H9 (cell line): ENCODE data around the gene EIF2B5. TPM values are rescaled to one million over a fixed set of nuclear protein-coding genes. Genes with fewer than 3 reads are reported as not detected.
A peak's percentile ranks its signal among the peaks of the same experiment; 100 is the strongest.

Experiments used
- DNase-seq: peaks from one replicate; pipeline ENCODE4 v3.0.0-alpha.2; 2017
- H2AFZ ChIP-seq: one replicate; pipeline ENCODE4 v1.6.1; 2013; ENCODE audit warnings: mild to moderate bottlenecking, low read length, control low read depth, moderate library complexity
- H2AK5ac ChIP-seq: 2 replicates; pipeline ENCODE4 v1.6.1; 2013; ENCODE audit warnings: low read length, control low read depth, mixed read lengths; ENCODE audit not compliant: insufficient read length
- H2BK120ac ChIP-seq: one replicate; pipeline ENCODE4 v1.6.1; 2013; ENCODE audit warnings: low read depth, mild to moderate bottlenecking, low read length, control low read depth, inconsistent platforms; ENCODE audit not compliant: poor library complexity, severe bottlenecking
- H2BK12ac ChIP-seq: 2 replicates; pipeline ENCODE4 v1.6.1; 2013; ENCODE audit warnings: low read length, control low read depth, mixed read lengths, low read depth; ENCODE audit not compliant: insufficient read length
- H2BK15ac ChIP-seq: 2 replicates; pipeline ENCODE4 v1.6.1; 2013; ENCODE audit warnings: low read depth, low read length, control low read depth
- H2BK20ac ChIP-seq: one replicate; pipeline ENCODE4 v1.6.1; 2013; ENCODE audit warnings: low read depth, mild to moderate bottlenecking, low read length, control low read depth, inconsistent platforms; ENCODE audit not compliant: poor library complexity, severe bottlenecking
- H2BK5ac ChIP-seq: 2 replicates; pipeline ENCODE4 v1.6.1; 2013; ENCODE audit warnings: low read length, control low read depth, mixed read lengths; ENCODE audit not compliant: insufficient read length
- H3K14ac ChIP-seq: 2 replicates; pipeline ENCODE4 v1.6.1; 2013; ENCODE audit warnings: low read length, control low read depth; ENCODE audit not compliant: insufficient read depth
- H3K18ac ChIP-seq: 2 replicates; pipeline ENCODE4 v1.6.1; 2013; ENCODE audit warnings: low read depth, mild to moderate bottlenecking, mixed read lengths, low read length, control low read depth; ENCODE audit not compliant: insufficient read length
- H3K23ac ChIP-seq: 2 replicates; pipeline ENCODE4 v1.6.1; 2013; ENCODE audit warnings: low read length, control low read depth, mixed read lengths, low read depth; ENCODE audit not compliant: insufficient read length
- H3K23me2 ChIP-seq: 2 replicates; pipeline ENCODE4 v1.6.1; 2013; ENCODE audit warnings: low read depth, mild to moderate bottlenecking, mixed read lengths, low read length, control low read depth; ENCODE audit not compliant: insufficient read length, poor library complexity, severe bottlenecking
- H3K27ac ChIP-seq: 2 replicates; pipeline ENCODE4 v1.5.1; 2013; ENCODE audit warnings: low read length, control low read depth, mixed read lengths, low read depth; ENCODE audit not compliant: insufficient read length
- H3K27me3 ChIP-seq: 2 replicates; pipeline ENCODE4 v1.6.1; 2013; ENCODE audit warnings: low read length, control low read depth, inconsistent platforms; ENCODE audit not compliant: insufficient read depth
- H3K4ac ChIP-seq: 2 replicates; pipeline ENCODE4 v1.6.1; 2013; ENCODE audit warnings: low read depth, mild to moderate bottlenecking, control low read depth, inconsistent platforms, low read length, moderate library complexity
- H3K4me1 ChIP-seq: 2 replicates; pipeline ENCODE4 v1.6.1; 2013; ENCODE audit warnings: low read length, control low read depth, inconsistent platforms; ENCODE audit not compliant: insufficient read depth
- H3K4me2 ChIP-seq: 2 replicates; pipeline ENCODE4 v1.6.1; 2013; ENCODE audit warnings: low read length, control low read depth, mixed read lengths; ENCODE audit not compliant: insufficient read length, insufficient read depth
- H3K56ac ChIP-seq: 2 replicates; pipeline ENCODE4 v1.6.1; 2013; ENCODE audit warnings: low read depth, mild to moderate bottlenecking, mixed read lengths, low read length, control low read depth; ENCODE audit not compliant: insufficient read length
- H3K79me1 ChIP-seq: 2 replicates; pipeline ENCODE4 v1.6.1; 2013; ENCODE audit warnings: low read depth, mild to moderate bottlenecking, moderate library complexity, low read length, control low read depth, inconsistent platforms; ENCODE audit not compliant: insufficient read depth, poor library complexity, severe bottlenecking
- H3K79me2 ChIP-seq: 2 replicates; pipeline ENCODE4 v1.6.1; 2013; ENCODE audit warnings: low read length, control low read depth, inconsistent platforms; ENCODE audit not compliant: insufficient read depth
- H3K9ac ChIP-seq: 2 replicates; pipeline ENCODE4 v1.6.1; 2013; ENCODE audit warnings: low read length, control low read depth, mixed read lengths; ENCODE audit not compliant: insufficient read length; ENCODE audit errors: extremely low read depth
- H3K9me3 ChIP-seq: one replicate; pipeline ENCODE4 v1.6.1; 2013; ENCODE audit warnings: low read depth, low read length, inconsistent platforms; ENCODE audit not compliant: control insufficient read depth
- H3T11ph ChIP-seq: one replicate; pipeline ENCODE4 v1.6.1; 2013; ENCODE audit warnings: mild to moderate bottlenecking, low read length, control low read depth, inconsistent platforms
- H4K20me1 ChIP-seq: one replicate; pipeline ENCODE4 v1.6.1; 2013; ENCODE audit not compliant: control insufficient read depth, insufficient read length, insufficient read depth
- H4K5ac ChIP-seq: 2 replicates; pipeline ENCODE4 v1.6.1; 2013; ENCODE audit warnings: low read depth, mild to moderate bottlenecking, mixed read lengths, low read length, control low read depth; ENCODE audit not compliant: insufficient read length
- H4K8ac ChIP-seq: replicated peaks from 2 replicates; pipeline ENCODE4 v1.6.1; 2013; ENCODE audit warnings: low read length, control low read depth, mixed read lengths, low read depth; ENCODE audit not compliant: insufficient read length
- H4K91ac ChIP-seq: 2 replicates; pipeline ENCODE4 v1.6.1; 2013; ENCODE audit warnings: low read depth, mild to moderate bottlenecking, moderate library complexity, mixed read lengths, low read length, control low read depth; ENCODE audit not compliant: insufficient read length
- H3K27ac Mint-ChIP-seq, 3 experiments: 2 replicates in 2 of 3; 3 replicates in 1 of 3; pipeline ENCODE4 v1.8.0; 2020 to 2021; ENCODE audit warnings: mixed read lengths in 3 of 3, mild to moderate bottlenecking in 1 of 3, moderate library complexity in 1 of 3
- H3K27me3 Mint-ChIP-seq: 2 replicates; pipeline ENCODE4 v1.8.0; 2021; ENCODE audit warnings: low read depth, mild to moderate bottlenecking, moderate library complexity, mixed read lengths
- H3K36me3 Mint-ChIP-seq, 3 experiments: 2 replicates in 2 of 3; 3 replicates in 1 of 3; pipeline ENCODE4 v1.8.0; 2020 to 2021; ENCODE audit warnings: low read depth in 3 of 3, mixed read lengths in 3 of 3; ENCODE audit not compliant: insufficient read depth in 1 of 3
- H3K4me1 Mint-ChIP-seq, 2 experiments: 2 replicates each; pipeline ENCODE4 v1.8.0; 2020; ENCODE audit warnings: mixed read lengths in 2 of 2
- H3K4me3 Mint-ChIP-seq, 2 experiments: 2 replicates in 1 of 2; 3 replicates in 1 of 2; pipeline ENCODE4 v1.8.0; 2020 to 2021; ENCODE audit warnings: mild to moderate bottlenecking in 2 of 2, mixed read lengths in 2 of 2, moderate library complexity in 1 of 2
- H3K9me3 Mint-ChIP-seq, 2 experiments: 2 replicates in 1 of 2; 3 replicates in 1 of 2; pipeline ENCODE4 v1.8.0; 2020; ENCODE audit warnings: mild to moderate bottlenecking in 2 of 2, mixed read lengths in 2 of 2, moderate library complexity in 1 of 2
- CTCF ChIP-seq: fragments of 200-600 bp; sonication (generic); conservative IDR thresholded peaks from 3 replicates; pipeline ENCODE4 v1.8.0; 2021; ENCODE audit warnings: antibody characterized with exemption, mild to moderate bottlenecking
- WGBS: extraction: QIAGEN DNeasy Blood & Tissue Kit; methylation state at CpG from one replicate; pipeline ENCODE4 v1.1.7; 2013; ENCODE audit warnings: missing lambda C conversion rate, low lambda C conversion rate, mixed read lengths; ENCODE audit not compliant: insufficient read length; ENCODE audit errors: extremely low coverage; 5-methylcytosine and 5-hydroxymethylcytosine counted together
- total RNA-seq: library from RNA; stranded (reverse); gene quantifications from 2 replicates; pipeline ENCODE4 v1.2.1, GENCODE V29; 2021

Gene EIF2B5
- total RNA-seq, 1 experiment from 2014 or later, result 42.0 TPM

DNA sequence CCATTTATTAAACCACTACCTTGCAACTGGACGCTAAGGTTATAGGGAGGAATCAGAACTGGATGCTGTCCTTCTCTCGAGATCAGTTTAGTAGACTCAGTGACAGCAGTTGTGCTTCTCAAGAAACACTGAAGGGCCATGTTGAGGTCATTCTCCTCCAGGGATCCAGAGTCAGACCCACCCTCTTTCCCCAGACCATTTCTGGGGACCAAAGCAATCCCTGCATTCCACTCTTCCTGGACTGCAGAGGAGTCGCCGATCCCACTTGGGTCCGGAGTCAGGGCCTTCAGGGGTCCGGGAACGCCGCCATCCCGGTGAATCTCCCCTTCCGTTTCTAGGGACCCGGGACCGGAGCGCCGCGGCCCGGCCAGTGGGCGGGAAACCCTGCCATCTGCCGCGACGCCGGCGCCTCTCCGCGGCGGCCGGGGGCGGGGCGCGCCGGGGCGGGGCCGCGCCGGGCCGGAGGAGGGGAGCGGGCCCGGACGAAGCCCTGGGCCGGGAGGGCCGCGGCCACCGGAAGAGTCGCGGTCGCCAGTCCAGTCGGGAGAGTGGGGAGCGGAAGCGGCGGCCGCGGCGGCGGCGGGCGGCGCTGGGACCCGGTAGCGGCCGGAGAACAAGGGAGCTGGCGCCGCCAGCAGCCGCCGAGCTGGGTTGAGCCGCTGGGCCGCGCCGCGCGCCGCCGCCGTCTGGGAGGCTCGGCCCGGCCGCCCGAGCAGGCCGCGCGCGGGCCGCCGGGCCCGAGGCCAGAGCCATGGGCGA is 19.9 kb downstream of the EIF2B5 start, which contains the start of gene DVL3:
DVL3 (plus strand) TSS at position 493 of the 759 bp plus-strand sequence; CDS start at position 752, 259 bp downstream.
- Histone ChIP-seq H2BK15ac (no peak within 1 kb of the TSS), H4K20me1 (no peaks in the 10 kb centered on the region), H4K5ac (no peak within 1 kb of the TSS), H3T11ph (no peak within 1 kb of the TSS), H2BK120ac (no peak within 1 kb of the TSS), H2AFZ (no peak within 1 kb of the TSS), H3K27ac (peak within 1 kb of the TSS; percentile 13), H3K4me2 (peak within 1 kb of the TSS; percentile 75), H3K4me1 (no peaks in the 10 kb centered on the region; the same call in 1 of the 2 replicates), H3K23me2 (peaks cover 6% of the 10 kb centered on the region), H4K8ac (no peak within 1 kb of the TSS), H4K91ac (no peak within 1 kb of the TSS), H3K18ac (peak within 1 kb of the TSS; percentile 27), H3K27me3 (no peaks in the 10 kb centered on the region), H2BK5ac (no peak within 1 kb of the TSS), H3K23ac (no peak within 1 kb of the TSS), H3K79me2 (peaks cover 18% of the 10 kb centered on the region; the same call in 1 of the 2 replicates), H2BK20ac (no peak within 1 kb of the TSS), H3K9me3 (no peaks in the 10 kb centered on the region), H2AK5ac (no peak within 1 kb of the TSS), H3K56ac (no peak within 1 kb of the TSS), H3K79me1 (peaks cover 3% of the 10 kb centered on the region), H3K9ac (peak within 1 kb of the TSS; percentile 75), H2BK12ac (no peak within 1 kb of the TSS), H3K4ac (no peak within 1 kb of the TSS), H3K14ac (peak within 1 kb of the TSS; percentile 67; the same call in 1 of the 2 replicates)
- peaks cover 1 to 5% (median 4%) of the 10 kb centered on the region in 3 experiments; a peak in 5 of 7 replicates for H3K36me3 Mint-ChIP-seq
- TF ChIP-seq CTCF, result no peak
- H3K9me3 Mint-ChIP-seq, result no peaks in the 10 kb centered on the region; a peak in 1 of 5 replicates
- no peaks in the 10 kb centered on the region for H3K27me3 Mint-ChIP-seq
- H3K4me3 Mint-ChIP-seq, result peak within 1 kb of the TSS; percentile 93 to 99
- H3K4me1 Mint-ChIP-seq, result peaks cover 11 to 21% of the 10 kb centered on the region in 2 experiments
- H3K27ac Mint-ChIP-seq, result peak within 1 kb of the TSS; percentile 93 to 98 (median 96)
- WGBS, result no CpG with 5 or more reads among the region's 84 CpGs
- DNase-seq, result peak; percentile 59
